HG03571 (cell line): ENCODE data around the gene AUTS2.
"Not testable (repeated sequence)": the region's sequence is repeated elsewhere in the genome, so short reads cannot be mapped to it uniquely, and the experiment has no call there.

Source experiments
- ATAC-seq: cut with Tn5 transposase; IDR thresholded peaks from one replicate; pipeline ENCODE4 v1.9.1; 2021; ENCODE audit not compliant: unreplicated experiment

The AUTS2 gene

GRCh38 chr7:70807650-70808049 lies 1209.4 kb downstream of the AUTS2 start:
- no peak for ATAC-seq

GRCh38 chr7:70808876-70809275 lies 1210.6 kb downstream of the AUTS2 start:
- no peak for ATAC-seq

- no peak for ATAC-seq
Measured at GRCh38 chr7:70810558-70811139, 1212.4 kb downstream of the AUTS2 start.

GRCh38 chr7:70812511-70812910 lies 1214.2 kb downstream of the AUTS2 start:
- no peak for ATAC-seq

GRCh38 chr7:70822490-70822889 lies 1224.2 kb downstream of the AUTS2 start:
- ATAC-seq, result not testable (repeated sequence)

- no peak for ATAC-seq
Measured at GRCh38 chr7:70829221-70830059, 1231.2 kb downstream of the AUTS2 start.

- no peak for ATAC-seq
Measured at GRCh38 chr7:70830060-70830395, 1231.8 kb downstream of the AUTS2 start.

- no peak for ATAC-seq
Measured at GRCh38 chr7:70830426-70830825, 1232.2 kb downstream of the AUTS2 start.

- no peak for ATAC-seq
Measured at GRCh38 chr7:70833726-70834125, 1235.5 kb downstream of the AUTS2 start.

GRCh38 chr7:70834424-70834823 lies 1236.1 kb downstream of the AUTS2 start:
- no peak for ATAC-seq

GRCh38 chr7:70835658-70836057 lies 1237.4 kb downstream of the AUTS2 start:
- ATAC-seq, result no peak

- ATAC-seq, result no peak
Measured at GRCh38 chr7:70836279-70836678, 1238.0 kb downstream of the AUTS2 start.

GRCh38 chr7:70836946-70837345 lies 1238.7 kb downstream of the AUTS2 start:
- no peak for ATAC-seq

GRCh38 chr7:70837589-70837988 lies 1239.3 kb downstream of the AUTS2 start:
- no peak for ATAC-seq

- ATAC-seq, result no peak
Measured at GRCh38 chr7:70838292-70838907, 1240.1 kb downstream of the AUTS2 start.
